IPS DF 4.7 (cell line): ENCODE results near the gene RHEBL1.

Source experiments
- DNase-seq: peaks from one replicate; pipeline ENCODE4 v3.0.0-alpha.2; 2013; ENCODE audit warnings: low spot score; ENCODE audit errors: extremely low read depth

RHEBL1 gene

GRCh38 chr12:49037947-49038237, 31.9 kb downstream of the RHEBL1 start:
- no peak for DNase-seq

GRCh38 chr12:49037111-49037946, 32.5 kb downstream of the RHEBL1 start:
- no peak for DNase-seq

GRCh38 chr12:49036029-49036428, 33.8 kb downstream of the RHEBL1 start:
- no peak for DNase-seq

- no peak for DNase-seq
These were observed 35.5 kb downstream of the RHEBL1 start for GRCh38 chr12:49034286-49034622.

GRCh38 chr12:49033611-49034285, 36.0 kb downstream of the RHEBL1 start:
- no peak for DNase-seq

- DNase-seq = no peak
These were observed 36.9 kb downstream of the RHEBL1 start for GRCh38 chr12:49032679-49033447.

- DNase-seq = no peak
These were observed 37.5 kb downstream of the RHEBL1 start for GRCh38 chr12:49032276-49032675.

GRCh38 chr12:49031573-49032161, 38.1 kb downstream of the RHEBL1 start:
- no peak for DNase-seq

- no peak for DNase-seq
These were observed 38.8 kb downstream of the RHEBL1 start for GRCh38 chr12:49030714-49031572.

- no peak for DNase-seq
These were observed 39.7 kb downstream of the RHEBL1 start for GRCh38 chr12:49030119-49030518.

- DNase-seq = no peak
These were observed 41.0 kb downstream of the RHEBL1 start for GRCh38 chr12:49028666-49029275.

GRCh38 chr12:49027846-49028555, 41.8 kb downstream of the RHEBL1 start:
- no peak for DNase-seq

- no peak for DNase-seq
These were observed 42.9 kb downstream of the RHEBL1 start for GRCh38 chr12:49026678-49027480.

GRCh38 chr12:49026101-49026500, 43.7 kb downstream of the RHEBL1 start:
- DNase-seq = no peak

- no peak for DNase-seq
These were observed 44.3 kb downstream of the RHEBL1 start for GRCh38 chr12:49025463-49025862.

GRCh38 chr12:49024543-49024942, 45.2 kb downstream of the RHEBL1 start:
- no peak for DNase-seq

- no peak for DNase-seq
These were observed 46.0 kb downstream of the RHEBL1 start for GRCh38 chr12:49023812-49024211.

- DNase-seq = no peak
These were observed 47.1 kb downstream of the RHEBL1 start for GRCh38 chr12:49022558-49023178.
